Medulla oblongata (tissue), 1 donor: ENCODE measurements around the gene GRHPR.
"Not testable (repeated sequence)": the region's sequence is repeated elsewhere in the genome, so short reads cannot be mapped to it uniquely, and the experiment has no call there.

Source experiments
- DNase-seq: peaks from one replicate; pipeline ENCODE4 v3.0.0-alpha.2; 2015; ENCODE audit errors: extremely low spot score

The GRHPR gene

GRCh38 chr9:37422289-37423104, at the start of gene GRHPR:
TSS of gene GRHPR (plus strand) at chr9:37422696. CDS start at chr9:37422751, 55 bp downstream.
- peak; percentile 92 for DNase-seq

GRCh38 chr9:37372839-37373238, 49.7 kb upstream of the GRHPR start:
- DNase-seq: no peak

- no peak for DNase-seq
Measured at GRCh38 chr9:37373621-37374020, 48.9 kb upstream of the GRHPR start.

- DNase-seq: no peak
Measured at GRCh38 chr9:37374892-37375291, 47.6 kb upstream of the GRHPR start.

GRCh38 chr9:37377688-37378612, 44.5 kb upstream of the GRHPR start:
- no peak for DNase-seq

- DNase-seq: no peak
Measured at GRCh38 chr9:37378613-37379004, 43.9 kb upstream of the GRHPR start.

- no peak for DNase-seq
Measured at GRCh38 chr9:37379835-37380234, 42.7 kb upstream of the GRHPR start.

- DNase-seq: no peak
Measured at GRCh38 chr9:37380570-37380969, 41.9 kb upstream of the GRHPR start.

GRCh38 chr9:37381094-37381741, 41.3 kb upstream of the GRHPR start:
- no peak for DNase-seq

- no peak for DNase-seq
Measured at GRCh38 chr9:37382161-37382981, 40.1 kb upstream of the GRHPR start.

- no peak for DNase-seq
Measured at GRCh38 chr9:37382982-37383357, 39.5 kb upstream of the GRHPR start.

- DNase-seq: no peak
Measured at GRCh38 chr9:37383393-37383792, 39.1 kb upstream of the GRHPR start.

- no peak for DNase-seq
Measured at GRCh38 chr9:37383876-37384746, 38.4 kb upstream of the GRHPR start.

GRCh38 chr9:37385286-37385685, 37.2 kb upstream of the GRHPR start:
- no peak for DNase-seq

- DNase-seq: no peak
Measured at GRCh38 chr9:37386988-37387387, 35.5 kb upstream of the GRHPR start.

GRCh38 chr9:37390759-37391158, 31.7 kb upstream of the GRHPR start:
- DNase-seq: no peak

- DNase-seq: no peak
Measured at GRCh38 chr9:37392272-37392671, 30.2 kb upstream of the GRHPR start.

- DNase-seq: no peak
Measured at GRCh38 chr9:37395229-37395628, 27.3 kb upstream of the GRHPR start.

GRCh38 chr9:37395663-37396062, 26.8 kb upstream of the GRHPR start:
- no peak for DNase-seq

- not testable (repeated sequence) for DNase-seq
Measured at GRCh38 chr9:37397948-37398347, 24.5 kb upstream of the GRHPR start.
